Measurements from ENCODE around the gene SFTA2.

DNA sequence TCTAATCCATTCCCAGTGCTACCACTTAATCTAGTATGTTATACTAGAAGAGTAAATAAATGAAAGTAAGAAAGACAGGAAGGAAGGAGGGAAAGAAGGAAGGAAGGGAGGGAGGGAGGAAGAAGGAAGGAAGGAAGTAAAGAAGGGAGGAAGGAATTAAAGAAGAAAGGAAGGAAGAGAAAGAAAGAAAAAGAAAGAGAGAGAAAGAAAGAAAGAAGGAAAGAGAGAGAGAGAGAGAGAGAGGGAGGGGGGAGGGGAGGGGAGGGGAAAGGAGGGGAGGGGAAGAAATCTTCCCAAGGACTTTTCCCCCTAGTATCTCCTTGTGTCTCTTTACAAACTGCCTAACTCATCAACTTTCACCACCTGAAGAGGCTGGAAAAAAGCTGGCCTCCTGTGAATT lies 30.7 kb upstream of the SFTA2 start:
- TF ChIP-seq, protein P1, sequence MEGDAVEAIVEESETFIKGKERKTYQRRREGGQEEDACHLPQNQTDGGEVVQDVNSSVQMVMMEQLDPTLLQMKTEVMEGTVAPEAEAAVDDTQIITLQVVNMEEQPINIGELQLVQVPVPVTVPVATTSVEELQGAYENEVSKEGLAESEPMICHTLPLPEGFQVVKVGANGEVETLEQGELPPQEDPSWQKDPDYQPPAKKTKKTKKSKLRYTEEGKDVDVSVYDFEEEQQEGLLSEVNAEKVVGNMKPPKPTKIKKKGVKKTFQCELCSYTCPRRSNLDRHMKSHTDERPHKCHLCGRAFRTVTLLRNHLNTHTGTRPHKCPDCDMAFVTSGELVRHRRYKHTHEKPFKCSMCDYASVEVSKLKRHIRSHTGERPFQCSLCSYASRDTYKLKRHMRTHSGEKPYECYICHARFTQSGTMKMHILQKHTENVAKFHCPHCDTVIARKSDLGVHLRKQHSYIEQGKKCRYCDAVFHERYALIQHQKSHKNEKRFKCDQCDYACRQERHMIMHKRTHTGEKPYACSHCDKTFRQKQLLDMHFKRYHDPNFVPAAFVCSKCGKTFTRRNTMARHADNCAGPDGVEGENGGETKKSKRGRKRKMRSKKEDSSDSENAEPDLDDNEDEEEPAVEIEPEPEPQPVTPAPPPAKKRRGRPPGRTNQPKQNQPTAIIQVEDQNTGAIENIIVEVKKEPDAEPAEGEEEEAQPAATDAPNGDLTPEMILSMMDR (IDR thresholded peaks at IDR 0.05): no peak
- TF ChIP-seq POLR2A (IDR thresholded peaks at IDR 0.05) (no peak), POLR2AphosphoS5 (IDR thresholded peaks at IDR 0.05; ENCODE audit: insufficient read depth in 1 of 2, low read depth in 1 of 2) (no peak)

Data from vagina (tissue), 2 donors.